ENCODE measurements around the gene CFAP61. TPM values are rescaled to one million over a fixed set of nuclear protein-coding genes. Genes with fewer than 3 reads are reported as not detected.

CFAP61 gene
- total RNA-seq, 4 donors from 2014 or later, result 0.18 to 0.80 (median 0.57) TPM

- DNase-seq (ENCODE audit: low spot score in 2 of 2), result no peak
- no peak overlapping the region for H3K4me3 ChIP-seq
- WGBS, result 70% methylated on average over 1 of the region's 1 CpG
- H3K27ac ChIP-seq, result no peak overlapping the region
- H3K9me3 ChIP-seq, result no peaks in the 10 kb centered on the region
- no peak for TF ChIP-seq EP300 (IDR thresholded peaks at IDR 0.05)
- TF ChIP-seq CTCF (IDR thresholded peaks at IDR 0.05), result no peak
- TF ChIP-seq POLR2A (IDR thresholded peaks at IDR 0.05), result no peak
- TF ChIP-seq POLR2AphosphoS5 (IDR thresholded peaks at IDR 0.05), result no peak
- H3K27me3 ChIP-seq, result no peaks in the 10 kb centered on the region
- H3K36me3 ChIP-seq, result no peaks in the 10 kb centered on the region
- no peaks in the 10 kb centered on the region for H3K4me1 ChIP-seq
These were observed 278.8 kb downstream of the CFAP61 start for GRCh38 chr20:20331156-20331555.

GRCh38 chr20:20331817-20332216, 279.5 kb downstream of the CFAP61 start:
- no peaks in the 10 kb centered on the region for H3K4me1 ChIP-seq
- no peaks in the 10 kb centered on the region for H3K27me3 ChIP-seq
- no peaks in the 10 kb centered on the region for H3K9me3 ChIP-seq
- 93% methylated on average over 2 of the region's 2 CpGs for WGBS
- no peak overlapping the region for H3K27ac ChIP-seq
- H3K36me3 ChIP-seq, result no peaks in the 10 kb centered on the region
- DNase-seq (ENCODE audit: low spot score in 2 of 2), result no peak
- TF ChIP-seq POLR2A (IDR thresholded peaks at IDR 0.05) (no peak), CTCF (IDR thresholded peaks at IDR 0.05) (no peak), POLR2AphosphoS5 (IDR thresholded peaks at IDR 0.05) (no peak), EP300 (IDR thresholded peaks at IDR 0.05) (no peak)
- H3K4me3 ChIP-seq, result no peak overlapping the region

GRCh38 chr20:20333866-20334265, 281.5 kb downstream of the CFAP61 start:
- H3K4me3 ChIP-seq, result no peak overlapping the region
- DNase-seq (ENCODE audit: low spot score in 2 of 2), result no peak
- TF ChIP-seq POLR2A (IDR thresholded peaks at IDR 0.05) (no peak), CTCF (IDR thresholded peaks at IDR 0.05) (no peak), POLR2AphosphoS5 (IDR thresholded peaks at IDR 0.05) (no peak), EP300 (IDR thresholded peaks at IDR 0.05) (no peak)
- no peaks in the 10 kb centered on the region for H3K4me1 ChIP-seq
- H3K27ac ChIP-seq, result no peak overlapping the region
- H3K27me3 ChIP-seq, result no peaks in the 10 kb centered on the region
- no peaks in the 10 kb centered on the region for H3K36me3 ChIP-seq
- 89% methylated on average over 6 of the region's 6 CpGs for WGBS
- H3K9me3 ChIP-seq, result no peaks in the 10 kb centered on the region

- H3K36me3 ChIP-seq, result no peaks in the 10 kb centered on the region
- no peaks in the 10 kb centered on the region for H3K9me3 ChIP-seq
- no peaks in the 10 kb centered on the region for H3K4me1 ChIP-seq
- DNase-seq (ENCODE audit: low spot score in 2 of 2), result no peak
- H3K4me3 ChIP-seq, result no peak overlapping the region
- TF ChIP-seq POLR2A (IDR thresholded peaks at IDR 0.05) (no peak), POLR2AphosphoS5 (IDR thresholded peaks at IDR 0.05) (no peak), EP300 (IDR thresholded peaks at IDR 0.05) (no peak), CTCF (IDR thresholded peaks at IDR 0.05) (no peak)
- 30% methylated on average over 5 of the region's 5 CpGs for WGBS
- H3K27me3 ChIP-seq, result no peaks in the 10 kb centered on the region
- H3K27ac ChIP-seq, result no peak overlapping the region
These were observed 282.2 kb downstream of the CFAP61 start for GRCh38 chr20:20334489-20334888.

GRCh38 chr20:20338133-20338730, 285.9 kb downstream of the CFAP61 start:
- Histone ChIP-seq H3K4me3 (no peak overlapping the region), H3K27ac (no peak overlapping the region), H3K4me1 (no peaks in the 10 kb centered on the region), H3K9me3 (no peaks in the 10 kb centered on the region), H3K27me3 (peaks cover 3% of the 10 kb centered on the region), H3K36me3 (no peaks in the 10 kb centered on the region)
- 84% methylated on average over 14 of the region's 14 CpGs for WGBS
- TF ChIP-seq CTCF (IDR thresholded peaks at IDR 0.05) (no peak), POLR2AphosphoS5 (IDR thresholded peaks at IDR 0.05) (no peak), EP300 (IDR thresholded peaks at IDR 0.05) (no peak), POLR2A (IDR thresholded peaks at IDR 0.05) (no peak)
- DNase-seq (ENCODE audit: low spot score in 2 of 2), result no peak

Measured in suprapubic skin (tissue), 4 donors.